H9 (cell line): ENCODE data around the gene TMED6. TPM values are rescaled to one million over a fixed set of nuclear protein-coding genes. Genes with fewer than 3 reads are reported as not detected.
A peak's percentile ranks its signal among the peaks of the same experiment; 100 is the strongest.

Experiments used
- DNase-seq: peaks from one replicate; pipeline ENCODE4 v3.0.0-alpha.2; 2017
- H2AFZ ChIP-seq: one replicate; pipeline ENCODE4 v1.6.1; 2013; ENCODE audit warnings: mild to moderate bottlenecking, low read length, control low read depth, moderate library complexity
- H2AK5ac ChIP-seq: 2 replicates; pipeline ENCODE4 v1.6.1; 2013; ENCODE audit warnings: low read length, control low read depth, mixed read lengths; ENCODE audit not compliant: insufficient read length
- H2BK120ac ChIP-seq: one replicate; pipeline ENCODE4 v1.6.1; 2013; ENCODE audit warnings: low read depth, mild to moderate bottlenecking, low read length, control low read depth, inconsistent platforms; ENCODE audit not compliant: poor library complexity, severe bottlenecking
- H2BK12ac ChIP-seq: 2 replicates; pipeline ENCODE4 v1.6.1; 2013; ENCODE audit warnings: low read length, control low read depth, mixed read lengths, low read depth; ENCODE audit not compliant: insufficient read length
- H2BK15ac ChIP-seq: 2 replicates; pipeline ENCODE4 v1.6.1; 2013; ENCODE audit warnings: low read depth, low read length, control low read depth
- H2BK20ac ChIP-seq: one replicate; pipeline ENCODE4 v1.6.1; 2013; ENCODE audit warnings: low read depth, mild to moderate bottlenecking, low read length, control low read depth, inconsistent platforms; ENCODE audit not compliant: poor library complexity, severe bottlenecking
- H2BK5ac ChIP-seq: 2 replicates; pipeline ENCODE4 v1.6.1; 2013; ENCODE audit warnings: low read length, control low read depth, mixed read lengths; ENCODE audit not compliant: insufficient read length
- H3K14ac ChIP-seq: 2 replicates; pipeline ENCODE4 v1.6.1; 2013; ENCODE audit warnings: low read length, control low read depth; ENCODE audit not compliant: insufficient read depth
- H3K18ac ChIP-seq: 2 replicates; pipeline ENCODE4 v1.6.1; 2013; ENCODE audit warnings: low read depth, mild to moderate bottlenecking, mixed read lengths, low read length, control low read depth; ENCODE audit not compliant: insufficient read length
- H3K23ac ChIP-seq: 2 replicates; pipeline ENCODE4 v1.6.1; 2013; ENCODE audit warnings: low read length, control low read depth, mixed read lengths, low read depth; ENCODE audit not compliant: insufficient read length
- H3K23me2 ChIP-seq: 2 replicates; pipeline ENCODE4 v1.6.1; 2013; ENCODE audit warnings: low read depth, mild to moderate bottlenecking, mixed read lengths, low read length, control low read depth; ENCODE audit not compliant: insufficient read length, poor library complexity, severe bottlenecking
- H3K27ac ChIP-seq: 2 replicates; pipeline ENCODE4 v1.5.1; 2013; ENCODE audit warnings: low read length, control low read depth, mixed read lengths, low read depth; ENCODE audit not compliant: insufficient read length
- H3K27me3 ChIP-seq: 2 replicates; pipeline ENCODE4 v1.6.1; 2013; ENCODE audit warnings: low read length, control low read depth, inconsistent platforms; ENCODE audit not compliant: insufficient read depth
- H3K4ac ChIP-seq: 2 replicates; pipeline ENCODE4 v1.6.1; 2013; ENCODE audit warnings: low read depth, mild to moderate bottlenecking, control low read depth, inconsistent platforms, low read length, moderate library complexity
- H3K4me1 ChIP-seq: 2 replicates; pipeline ENCODE4 v1.6.1; 2013; ENCODE audit warnings: low read length, control low read depth, inconsistent platforms; ENCODE audit not compliant: insufficient read depth
- H3K4me2 ChIP-seq: 2 replicates; pipeline ENCODE4 v1.6.1; 2013; ENCODE audit warnings: low read length, control low read depth, mixed read lengths; ENCODE audit not compliant: insufficient read length, insufficient read depth
- H3K56ac ChIP-seq: 2 replicates; pipeline ENCODE4 v1.6.1; 2013; ENCODE audit warnings: low read depth, mild to moderate bottlenecking, mixed read lengths, low read length, control low read depth; ENCODE audit not compliant: insufficient read length
- H3K79me1 ChIP-seq: 2 replicates; pipeline ENCODE4 v1.6.1; 2013; ENCODE audit warnings: low read depth, mild to moderate bottlenecking, moderate library complexity, low read length, control low read depth, inconsistent platforms; ENCODE audit not compliant: insufficient read depth, poor library complexity, severe bottlenecking
- H3K79me2 ChIP-seq: 2 replicates; pipeline ENCODE4 v1.6.1; 2013; ENCODE audit warnings: low read length, control low read depth, inconsistent platforms; ENCODE audit not compliant: insufficient read depth
- H3K9ac ChIP-seq: 2 replicates; pipeline ENCODE4 v1.6.1; 2013; ENCODE audit warnings: low read length, control low read depth, mixed read lengths; ENCODE audit not compliant: insufficient read length; ENCODE audit errors: extremely low read depth
- H3K9me3 ChIP-seq: one replicate; pipeline ENCODE4 v1.6.1; 2013; ENCODE audit warnings: low read depth, low read length, inconsistent platforms; ENCODE audit not compliant: control insufficient read depth
- H3T11ph ChIP-seq: one replicate; pipeline ENCODE4 v1.6.1; 2013; ENCODE audit warnings: mild to moderate bottlenecking, low read length, control low read depth, inconsistent platforms
- H4K20me1 ChIP-seq: one replicate; pipeline ENCODE4 v1.6.1; 2013; ENCODE audit not compliant: control insufficient read depth, insufficient read length, insufficient read depth
- H4K5ac ChIP-seq: 2 replicates; pipeline ENCODE4 v1.6.1; 2013; ENCODE audit warnings: low read depth, mild to moderate bottlenecking, mixed read lengths, low read length, control low read depth; ENCODE audit not compliant: insufficient read length
- H4K8ac ChIP-seq: replicated peaks from 2 replicates; pipeline ENCODE4 v1.6.1; 2013; ENCODE audit warnings: low read length, control low read depth, mixed read lengths, low read depth; ENCODE audit not compliant: insufficient read length
- H4K91ac ChIP-seq: 2 replicates; pipeline ENCODE4 v1.6.1; 2013; ENCODE audit warnings: low read depth, mild to moderate bottlenecking, moderate library complexity, mixed read lengths, low read length, control low read depth; ENCODE audit not compliant: insufficient read length
- H3K27ac Mint-ChIP-seq, 3 experiments: 2 replicates in 2 of 3; 3 replicates in 1 of 3; pipeline ENCODE4 v1.8.0; 2020 to 2021; ENCODE audit warnings: mixed read lengths in 3 of 3, mild to moderate bottlenecking in 1 of 3, moderate library complexity in 1 of 3
- H3K27me3 Mint-ChIP-seq: 2 replicates; pipeline ENCODE4 v1.8.0; 2021; ENCODE audit warnings: low read depth, mild to moderate bottlenecking, moderate library complexity, mixed read lengths
- H3K36me3 Mint-ChIP-seq, 3 experiments: 2 replicates in 2 of 3; 3 replicates in 1 of 3; pipeline ENCODE4 v1.8.0; 2020 to 2021; ENCODE audit warnings: low read depth in 3 of 3, mixed read lengths in 3 of 3; ENCODE audit not compliant: insufficient read depth in 1 of 3
- H3K4me1 Mint-ChIP-seq, 2 experiments: 2 replicates each; pipeline ENCODE4 v1.8.0; 2020; ENCODE audit warnings: mixed read lengths in 2 of 2
- H3K4me3 Mint-ChIP-seq, 2 experiments: 2 replicates in 1 of 2; 3 replicates in 1 of 2; pipeline ENCODE4 v1.8.0; 2020 to 2021; ENCODE audit warnings: mild to moderate bottlenecking in 2 of 2, mixed read lengths in 2 of 2, moderate library complexity in 1 of 2
- H3K9me3 Mint-ChIP-seq, 2 experiments: 2 replicates in 1 of 2; 3 replicates in 1 of 2; pipeline ENCODE4 v1.8.0; 2020; ENCODE audit warnings: mild to moderate bottlenecking in 2 of 2, mixed read lengths in 2 of 2, moderate library complexity in 1 of 2
- CTCF ChIP-seq: fragments of 200-600 bp; sonication (generic); conservative IDR thresholded peaks from 3 replicates; pipeline ENCODE4 v1.8.0; 2021; ENCODE audit warnings: antibody characterized with exemption, mild to moderate bottlenecking
- WGBS: extraction: QIAGEN DNeasy Blood & Tissue Kit; methylation state at CpG from one replicate; pipeline ENCODE4 v1.1.7; 2013; ENCODE audit warnings: missing lambda C conversion rate, low lambda C conversion rate, mixed read lengths; ENCODE audit not compliant: insufficient read length; ENCODE audit errors: extremely low coverage; 5-methylcytosine and 5-hydroxymethylcytosine counted together
- total RNA-seq: library from RNA; stranded (reverse); gene quantifications from 2 replicates; pipeline ENCODE4 v1.2.1, GENCODE V29; 2021

Gene TMED6
- total RNA-seq, 1 experiment from 2014 or later = 0.31 TPM

- H4K91ac ChIP-seq = no peak overlapping the region
- H3K27ac Mint-ChIP-seq = peak overlapping the region in 1 of 3 experiments; percentile 57; a peak in 4 of 7 replicates
- H2BK5ac ChIP-seq = no peak overlapping the region
- no peaks in the 10 kb centered on the region for H3K4me1 ChIP-seq
- DNase-seq = no peak
- peak overlapping the region; percentile 86 for H3K9ac ChIP-seq
- H3K23me2 ChIP-seq = peaks cover 6% of the 10 kb centered on the region
- peaks cover 21 to 23% of the 10 kb centered on the region in 2 experiments for H3K4me1 Mint-ChIP-seq
- no peak overlapping the region for H3K14ac ChIP-seq
- H3K79me1 ChIP-seq = peaks cover 5% of the 10 kb centered on the region
- H3K27me3 ChIP-seq = no peaks in the 10 kb centered on the region
- H3K4me3 Mint-ChIP-seq = peak overlapping the region; percentile 83 to 88
- H3T11ph ChIP-seq = no peak overlapping the region
- no peaks in the 10 kb centered on the region for H3K9me3 ChIP-seq
- H3K56ac ChIP-seq = no peak overlapping the region
- no peak overlapping the region for H2BK120ac ChIP-seq
- TF ChIP-seq CTCF = no peak
- H3K27ac ChIP-seq = no peak overlapping the region
- peak overlapping the region; percentile 92 for H3K4me2 ChIP-seq
- no peak overlapping the region for H3K4ac ChIP-seq
- H4K5ac ChIP-seq = no peak overlapping the region
- H2BK12ac ChIP-seq = no peak overlapping the region
- H3K23ac ChIP-seq = no peak overlapping the region
- H2AFZ ChIP-seq = no peak overlapping the region
- H2AK5ac ChIP-seq = no peak overlapping the region
- no peak overlapping the region for H2BK20ac ChIP-seq
- no CpG with 5 or more reads among the region's 10 CpGs for WGBS
- peaks cover 32 to 83% (median 69%) of the 10 kb centered on the region in 3 experiments for H3K36me3 Mint-ChIP-seq
- H3K27me3 Mint-ChIP-seq = no peaks in the 10 kb centered on the region; the same call in 1 of the 2 replicates
- no peak overlapping the region for H4K8ac ChIP-seq
- no peaks in the 10 kb centered on the region for H3K9me3 Mint-ChIP-seq
- H2BK15ac ChIP-seq = no peak overlapping the region
- H4K20me1 ChIP-seq = peaks cover 2% of the 10 kb centered on the region
- peaks cover 16% of the 10 kb centered on the region; the same call in 1 of the 2 replicates for H3K79me2 ChIP-seq
- H3K18ac ChIP-seq = no peak overlapping the region
These were observed 22.7 kb downstream of the TMED6 start for GRCh38 chr16:69328854-69329316.
